HUES48 (cell line): ENCODE data around the gene RFX2.
"Not testable (repeated sequence)": the region's sequence is repeated elsewhere in the genome, so short reads cannot be mapped to it uniquely, and the experiment has no call there.

ENCODE experiments used
- H3K27ac ChIP-seq: one replicate; pipeline ENCODE4 v1.7.0; 2013; ENCODE audit warnings: low read depth, low read length, inconsistent platforms
- H3K27me3 ChIP-seq: 2 replicates; pipeline ENCODE4 v1.6.1; 2013; ENCODE audit warnings: mild to moderate bottlenecking, low read length; ENCODE audit not compliant: control insufficient read depth, insufficient read depth
- H3K36me3 ChIP-seq: 2 replicates; pipeline ENCODE4 v1.6.1; 2013; ENCODE audit warnings: low read length; ENCODE audit not compliant: control insufficient read depth, insufficient read depth
- H3K4me1 ChIP-seq: 2 replicates; pipeline ENCODE4 v1.6.1; 2013; ENCODE audit warnings: mild to moderate bottlenecking, low read length; ENCODE audit not compliant: control insufficient read depth, insufficient read depth
- H3K4me3 ChIP-seq: 2 replicates; pipeline ENCODE4 v1.5.1; 2013; ENCODE audit warnings: mild to moderate bottlenecking, low read depth, low read length
- H3K9ac ChIP-seq: 2 replicates; pipeline ENCODE4 v1.6.1; 2013; ENCODE audit warnings: mild to moderate bottlenecking, low read depth, low read length, moderate library complexity
- H3K9me3 ChIP-seq: 2 replicates; pipeline ENCODE4 v1.6.1; 2013; ENCODE audit warnings: low read length; ENCODE audit not compliant: control insufficient read depth, insufficient read depth

RFX2 gene

GRCh38 chr19:6006896-6007295 is 103.4 kb downstream of the RFX2 start:
- Histone ChIP-seq H3K27ac (no peak overlapping the region), H3K9ac (no peak overlapping the region), H3K4me1 (no peaks in the 10 kb centered on the region), H3K4me3 (no peak overlapping the region), H3K36me3 (no peaks in the 10 kb centered on the region), H3K9me3 (no peaks in the 10 kb centered on the region), H3K27me3 (no peaks in the 10 kb centered on the region)

GRCh38 chr19:6006070-6006446 is 104.2 kb downstream of the RFX2 start:
- H3K4me1 ChIP-seq = not testable (repeated sequence)

GRCh38 chr19:6005321-6006069 is 104.8 kb downstream of the RFX2 start:
- Histone ChIP-seq H3K4me1 (no peaks in the 10 kb centered on the region), H3K9ac (no peak overlapping the region), H3K4me3 (no peak overlapping the region), H3K27ac (no peak overlapping the region), H3K9me3 (no peaks in the 10 kb centered on the region; the same call in 1 of the 2 replicates), H3K36me3 (no peaks in the 10 kb centered on the region), H3K27me3 (no peaks in the 10 kb centered on the region)

More at GRCh38 chr19:6006070-6006446, 104.2 kb downstream of the RFX2 start:
- H3K9me3 ChIP-seq, H3K4me3 ChIP-seq, H3K27ac ChIP-seq, H3K9ac ChIP-seq, H3K36me3 ChIP-seq, H3K27me3 ChIP-seq: not testable (repeated sequence)

- Histone ChIP-seq H3K4me3 (no peak overlapping the region), H3K36me3 (no peaks in the 10 kb centered on the region), H3K4me1 (no peaks in the 10 kb centered on the region)
Measured at GRCh38 chr19:6003976-6004375, 106.3 kb downstream of the RFX2 start.

GRCh38 chr19:6002591-6002990 is 107.7 kb downstream of the RFX2 start:
- no peaks in the 10 kb centered on the region for H3K27me3 ChIP-seq
- no peaks in the 10 kb centered on the region for H3K36me3 ChIP-seq
- no peak overlapping the region for H3K27ac ChIP-seq
- no peak overlapping the region for H3K4me3 ChIP-seq
- H3K9ac ChIP-seq = no peak overlapping the region
- no peaks in the 10 kb centered on the region for H3K4me1 ChIP-seq
- no peaks in the 10 kb centered on the region; the same call in 1 of the 2 replicates for H3K9me3 ChIP-seq

More at GRCh38 chr19:6003976-6004375, 106.3 kb downstream of the RFX2 start:
- Histone ChIP-seq H3K9me3 (no peaks in the 10 kb centered on the region; the same call in 1 of the 2 replicates), H3K27ac (no peak overlapping the region), H3K27me3 (no peaks in the 10 kb centered on the region), H3K9ac (no peak overlapping the region)

GRCh38 chr19:6000228-6000847 is 110.0 kb downstream of the RFX2 start:
- no peak overlapping the region for H3K4me3 ChIP-seq
- no peaks in the 10 kb centered on the region for H3K4me1 ChIP-seq
- no peak overlapping the region for H3K9ac ChIP-seq
- no peaks in the 10 kb centered on the region; the same call in 1 of the 2 replicates for H3K9me3 ChIP-seq
- H3K27ac ChIP-seq = no peak overlapping the region
- no peaks in the 10 kb centered on the region for H3K27me3 ChIP-seq
- H3K36me3 ChIP-seq = no peaks in the 10 kb centered on the region

GRCh38 chr19:5999693-6000092 is 110.6 kb downstream of the RFX2 start:
- Histone ChIP-seq H3K27me3 (no peaks in the 10 kb centered on the region), H3K4me1 (no peaks in the 10 kb centered on the region), H3K27ac (no peak overlapping the region), H3K9me3 (no peaks in the 10 kb centered on the region; the same call in 1 of the 2 replicates), H3K4me3 (no peak overlapping the region), H3K36me3 (no peaks in the 10 kb centered on the region), H3K9ac (no peak overlapping the region)

GRCh38 chr19:5997371-5997770 is 112.9 kb downstream of the RFX2 start:
- H3K27me3 ChIP-seq = no peaks in the 10 kb centered on the region
- H3K4me1 ChIP-seq = 0 out of 2 replicates have a peak, but pooled peaks cover 3% of the 10 kb centered on the region
- no peaks in the 10 kb centered on the region for H3K36me3 ChIP-seq
- H3K27ac ChIP-seq = no peak overlapping the region
- no peak overlapping the region for H3K9ac ChIP-seq
- H3K9me3 ChIP-seq = no peaks in the 10 kb centered on the region; the same call in 1 of the 2 replicates
- no peak overlapping the region for H3K4me3 ChIP-seq

GRCh38 chr19:5996623-5997320 is 113.5 kb downstream of the RFX2 start:
- H3K4me3 ChIP-seq = no peak overlapping the region
- no peaks in the 10 kb centered on the region for H3K36me3 ChIP-seq
- no peaks in the 10 kb centered on the region; the same call in 1 of the 2 replicates for H3K9me3 ChIP-seq
- H3K4me1 ChIP-seq = 0 out of 2 replicates have a peak, but pooled peaks cover 3% of the 10 kb centered on the region
- H3K9ac ChIP-seq = no peak overlapping the region
- H3K27me3 ChIP-seq = no peaks in the 10 kb centered on the region
- no peak overlapping the region for H3K27ac ChIP-seq

GRCh38 chr19:5996102-5996501 is 114.2 kb downstream of the RFX2 start:
- 0 out of 2 replicates have a peak, but pooled peaks cover 3% of the 10 kb centered on the region for H3K4me1 ChIP-seq
- H3K27ac ChIP-seq = no peak overlapping the region
- no peaks in the 10 kb centered on the region for H3K36me3 ChIP-seq
- H3K27me3 ChIP-seq = no peaks in the 10 kb centered on the region
- H3K9ac ChIP-seq = no peak overlapping the region
- H3K9me3 ChIP-seq = no peaks in the 10 kb centered on the region; the same call in 1 of the 2 replicates
- no peak overlapping the region for H3K4me3 ChIP-seq

GRCh38 chr19:5995606-5996005 is 114.7 kb downstream of the RFX2 start:
- H3K27ac ChIP-seq = no peak overlapping the region
- H3K9me3 ChIP-seq = no peaks in the 10 kb centered on the region
- no peak overlapping the region for H3K9ac ChIP-seq
- 0 out of 2 replicates have a peak, but pooled peaks cover 3% of the 10 kb centered on the region for H3K4me1 ChIP-seq
- no peak overlapping the region for H3K4me3 ChIP-seq
- H3K27me3 ChIP-seq = no peaks in the 10 kb centered on the region
- H3K36me3 ChIP-seq = no peaks in the 10 kb centered on the region
